Measurements from ENCODE around the gene JMJD8.

DNA sequence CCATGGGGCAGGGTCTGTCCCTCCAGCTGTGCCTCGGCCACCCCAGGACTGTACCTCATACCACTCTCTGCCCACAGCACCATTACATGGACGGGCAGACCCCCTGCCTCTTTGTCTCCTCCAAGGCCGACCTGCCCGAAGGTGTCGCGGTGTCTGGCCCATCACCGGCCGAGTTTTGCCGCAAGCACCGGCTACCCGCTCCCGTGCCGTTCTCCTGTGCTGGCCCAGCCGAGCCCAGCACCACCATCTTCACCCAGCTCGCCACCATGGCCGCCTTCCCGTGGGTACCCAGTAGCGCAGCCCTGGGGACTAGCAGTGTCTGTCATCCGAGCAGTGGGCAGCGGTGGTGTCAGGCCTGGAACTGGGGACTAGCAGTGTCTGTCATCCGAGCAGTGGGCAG lies 11.3 kb downstream of the JMJD8 start:
- TF ChIP-seq, protein P1, sequence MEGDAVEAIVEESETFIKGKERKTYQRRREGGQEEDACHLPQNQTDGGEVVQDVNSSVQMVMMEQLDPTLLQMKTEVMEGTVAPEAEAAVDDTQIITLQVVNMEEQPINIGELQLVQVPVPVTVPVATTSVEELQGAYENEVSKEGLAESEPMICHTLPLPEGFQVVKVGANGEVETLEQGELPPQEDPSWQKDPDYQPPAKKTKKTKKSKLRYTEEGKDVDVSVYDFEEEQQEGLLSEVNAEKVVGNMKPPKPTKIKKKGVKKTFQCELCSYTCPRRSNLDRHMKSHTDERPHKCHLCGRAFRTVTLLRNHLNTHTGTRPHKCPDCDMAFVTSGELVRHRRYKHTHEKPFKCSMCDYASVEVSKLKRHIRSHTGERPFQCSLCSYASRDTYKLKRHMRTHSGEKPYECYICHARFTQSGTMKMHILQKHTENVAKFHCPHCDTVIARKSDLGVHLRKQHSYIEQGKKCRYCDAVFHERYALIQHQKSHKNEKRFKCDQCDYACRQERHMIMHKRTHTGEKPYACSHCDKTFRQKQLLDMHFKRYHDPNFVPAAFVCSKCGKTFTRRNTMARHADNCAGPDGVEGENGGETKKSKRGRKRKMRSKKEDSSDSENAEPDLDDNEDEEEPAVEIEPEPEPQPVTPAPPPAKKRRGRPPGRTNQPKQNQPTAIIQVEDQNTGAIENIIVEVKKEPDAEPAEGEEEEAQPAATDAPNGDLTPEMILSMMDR (IDR thresholded peaks at IDR 0.05): no peak
- TF ChIP-seq POLR2AphosphoS5 (IDR thresholded peaks at IDR 0.05) (no peak), POLR2A (IDR thresholded peaks at IDR 0.05) (no peak)

All from stomach (tissue), 4 donors.